ENCODE data around the gene CACNG3.

DNA sequence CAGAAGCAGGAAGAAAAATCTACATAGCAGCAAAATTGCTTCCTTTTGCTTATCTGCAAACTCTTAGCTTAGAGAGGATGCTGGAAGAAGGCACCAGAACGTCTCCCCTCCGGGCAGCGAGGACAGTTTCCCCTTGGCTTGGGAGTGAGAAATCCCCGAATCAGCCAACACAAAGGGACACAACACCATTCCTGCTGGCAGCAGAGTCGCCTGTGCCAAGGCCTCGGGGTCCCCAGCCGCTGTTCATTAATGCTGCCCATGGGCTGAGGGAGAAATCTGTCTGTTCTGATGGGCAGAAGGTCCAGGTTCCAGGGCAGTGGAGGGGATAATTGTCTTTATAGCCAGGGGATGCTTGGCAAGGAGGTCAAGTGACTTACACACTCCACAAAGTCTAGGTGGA lies 38.0 kb downstream of the CACNG3 start:
- no peak for TF ChIP-seq POLR2AphosphoS5 (IDR thresholded peaks at IDR 0.05)
- TF ChIP-seq, protein P1, sequence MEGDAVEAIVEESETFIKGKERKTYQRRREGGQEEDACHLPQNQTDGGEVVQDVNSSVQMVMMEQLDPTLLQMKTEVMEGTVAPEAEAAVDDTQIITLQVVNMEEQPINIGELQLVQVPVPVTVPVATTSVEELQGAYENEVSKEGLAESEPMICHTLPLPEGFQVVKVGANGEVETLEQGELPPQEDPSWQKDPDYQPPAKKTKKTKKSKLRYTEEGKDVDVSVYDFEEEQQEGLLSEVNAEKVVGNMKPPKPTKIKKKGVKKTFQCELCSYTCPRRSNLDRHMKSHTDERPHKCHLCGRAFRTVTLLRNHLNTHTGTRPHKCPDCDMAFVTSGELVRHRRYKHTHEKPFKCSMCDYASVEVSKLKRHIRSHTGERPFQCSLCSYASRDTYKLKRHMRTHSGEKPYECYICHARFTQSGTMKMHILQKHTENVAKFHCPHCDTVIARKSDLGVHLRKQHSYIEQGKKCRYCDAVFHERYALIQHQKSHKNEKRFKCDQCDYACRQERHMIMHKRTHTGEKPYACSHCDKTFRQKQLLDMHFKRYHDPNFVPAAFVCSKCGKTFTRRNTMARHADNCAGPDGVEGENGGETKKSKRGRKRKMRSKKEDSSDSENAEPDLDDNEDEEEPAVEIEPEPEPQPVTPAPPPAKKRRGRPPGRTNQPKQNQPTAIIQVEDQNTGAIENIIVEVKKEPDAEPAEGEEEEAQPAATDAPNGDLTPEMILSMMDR (IDR thresholded peaks at IDR 0.05 in 8 of 11, conservative IDR thresholded peaks at IDR 0.05 in 3 of 11) = no peak

Data from spleen (tissue), 7 donors.